Astrocyte (in vitro differentiated cells and primary cell): ENCODE results near the gene DDR2.

Experiments used
- EZH2 ChIP-seq: IDR thresholded peaks from 2 replicates; pipeline ENCODE4 v1.6.1; 2012; ENCODE audit warnings: mild to moderate bottlenecking, low read length, inconsistent platforms; ENCODE audit not compliant: insufficient read depth
- TF ChIP-seq, protein P1 (sequence below): IDR thresholded peaks from 2 replicates; pipeline ENCODE4 v1.5.1; 2011; ENCODE audit warnings: low read depth, mild to moderate bottlenecking, inconsistent platforms, low read length, moderate library complexity; ENCODE audit not compliant: insufficient read depth

- TF ChIP-seq, protein P1, sequence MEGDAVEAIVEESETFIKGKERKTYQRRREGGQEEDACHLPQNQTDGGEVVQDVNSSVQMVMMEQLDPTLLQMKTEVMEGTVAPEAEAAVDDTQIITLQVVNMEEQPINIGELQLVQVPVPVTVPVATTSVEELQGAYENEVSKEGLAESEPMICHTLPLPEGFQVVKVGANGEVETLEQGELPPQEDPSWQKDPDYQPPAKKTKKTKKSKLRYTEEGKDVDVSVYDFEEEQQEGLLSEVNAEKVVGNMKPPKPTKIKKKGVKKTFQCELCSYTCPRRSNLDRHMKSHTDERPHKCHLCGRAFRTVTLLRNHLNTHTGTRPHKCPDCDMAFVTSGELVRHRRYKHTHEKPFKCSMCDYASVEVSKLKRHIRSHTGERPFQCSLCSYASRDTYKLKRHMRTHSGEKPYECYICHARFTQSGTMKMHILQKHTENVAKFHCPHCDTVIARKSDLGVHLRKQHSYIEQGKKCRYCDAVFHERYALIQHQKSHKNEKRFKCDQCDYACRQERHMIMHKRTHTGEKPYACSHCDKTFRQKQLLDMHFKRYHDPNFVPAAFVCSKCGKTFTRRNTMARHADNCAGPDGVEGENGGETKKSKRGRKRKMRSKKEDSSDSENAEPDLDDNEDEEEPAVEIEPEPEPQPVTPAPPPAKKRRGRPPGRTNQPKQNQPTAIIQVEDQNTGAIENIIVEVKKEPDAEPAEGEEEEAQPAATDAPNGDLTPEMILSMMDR, result no peak
- TF ChIP-seq EZH2, result no peak
Measured at GRCh38 chr1:162732094-162732493, 99.8 kb downstream of the DDR2 start.
